ENCODE results near the gene TOM1L2. TPM values are rescaled to one million over a fixed set of nuclear protein-coding genes. Genes with fewer than 3 reads are reported as not detected.
A peak's percentile ranks its signal among the peaks of the same experiment; 100 is the strongest.
"Not testable (repeated sequence)": the region's sequence is repeated elsewhere in the genome, so short reads cannot be mapped to it uniquely, and the experiment has no call there.

Gene TOM1L2
- polyA plus RNA-seq, 3 donors: 34.9 to 53.2 (median 37.3) TPM

- DNase-seq (ENCODE audit: extremely low read depth in 1 of 11, low read depth in 9 of 11, low spot score in 4 of 11): not testable (repeated sequence)
Observed at GRCh38 chr17:17912336-17912735, 59.9 kb downstream of the TOM1L2 start.

- no peak for DNase-seq (ENCODE audit: extremely low read depth in 1 of 11, low read depth in 9 of 11, low spot score in 4 of 11)
Observed at GRCh38 chr17:17911001-17911613, 61.1 kb downstream of the TOM1L2 start.

- DNase-seq (ENCODE audit: extremely low read depth in 1 of 11, low read depth in 9 of 11, low spot score in 4 of 11): no peak
Observed at GRCh38 chr17:17910060-17910459, 62.1 kb downstream of the TOM1L2 start.

- DNase-seq (ENCODE audit: extremely low read depth in 1 of 11, low read depth in 9 of 11, low spot score in 4 of 11): no peak
Observed at GRCh38 chr17:17909078-17909477, 63.1 kb downstream of the TOM1L2 start.

- DNase-seq (ENCODE audit: extremely low read depth in 1 of 11, low read depth in 9 of 11, low spot score in 4 of 11): no peak
Observed at GRCh38 chr17:17907469-17907868, 64.7 kb downstream of the TOM1L2 start.

- no peak for DNase-seq (ENCODE audit: extremely low read depth in 1 of 11, low read depth in 9 of 11, low spot score in 4 of 11)
Observed at GRCh38 chr17:17906418-17907215, 65.6 kb downstream of the TOM1L2 start.

GRCh38 chr17:17905036-17905320, 67.2 kb downstream of the TOM1L2 start:
- DNase-seq (ENCODE audit: extremely low read depth in 1 of 11, low read depth in 9 of 11, low spot score in 4 of 11): no peak

- no peak for DNase-seq (ENCODE audit: extremely low read depth in 1 of 11, low read depth in 9 of 11, low spot score in 4 of 11)
Observed at GRCh38 chr17:17904166-17905035, 67.8 kb downstream of the TOM1L2 start.

GRCh38 chr17:17902877-17903276, 69.3 kb downstream of the TOM1L2 start:
- DNase-seq (ENCODE audit: extremely low read depth in 1 of 11, low read depth in 9 of 11, low spot score in 4 of 11): no peak

- no peak for DNase-seq (ENCODE audit: extremely low read depth in 1 of 11, low read depth in 9 of 11, low spot score in 4 of 11)
Observed at GRCh38 chr17:17902376-17902775, 69.8 kb downstream of the TOM1L2 start.

GRCh38 chr17:17900615-17901520, 71.3 kb downstream of the TOM1L2 start:
- DNase-seq (ENCODE audit: extremely low read depth in 1 of 11, low read depth in 9 of 11, low spot score in 4 of 11): peak in 2 of 11 donors; percentile 55 to 62

GRCh38 chr17:17899486-17899885, 72.7 kb downstream of the TOM1L2 start:
- DNase-seq (ENCODE audit: extremely low read depth in 1 of 11, low read depth in 9 of 11, low spot score in 4 of 11): no peak

- no peak for DNase-seq (ENCODE audit: extremely low read depth in 1 of 11, low read depth in 9 of 11, low spot score in 4 of 11)
Observed at GRCh38 chr17:17898673-17899072, 73.5 kb downstream of the TOM1L2 start.

GRCh38 chr17:17897442-17897841, 74.8 kb downstream of the TOM1L2 start:
- DNase-seq (ENCODE audit: extremely low read depth in 1 of 11, low read depth in 9 of 11, low spot score in 4 of 11): no peak

GRCh38 chr17:17896746-17897145, 75.5 kb downstream of the TOM1L2 start:
- DNase-seq (ENCODE audit: extremely low read depth in 1 of 11, low read depth in 9 of 11, low spot score in 4 of 11): no peak

- no peak for DNase-seq (ENCODE audit: extremely low read depth in 1 of 11, low read depth in 9 of 11, low spot score in 4 of 11)
Observed at GRCh38 chr17:17893801-17894644, 78.2 kb downstream of the TOM1L2 start.

GRCh38 chr17:17892731-17893130, 79.5 kb downstream of the TOM1L2 start:
- DNase-seq (ENCODE audit: extremely low read depth in 1 of 11, low read depth in 9 of 11, low spot score in 4 of 11): no peak

- DNase-seq (ENCODE audit: extremely low read depth in 1 of 11, low read depth in 9 of 11, low spot score in 4 of 11): no peak
Observed at GRCh38 chr17:17892009-17892408, 80.2 kb downstream of the TOM1L2 start.
